ENCODE data around the gene KLHDC1. TPM values are rescaled to one million over a fixed set of nuclear protein-coding genes. Genes with fewer than 3 reads are reported as not detected.
"Not testable (repeated sequence)": the region's sequence is repeated elsewhere in the genome, so short reads cannot be mapped to it uniquely, and the experiment has no call there.

The KLHDC1 gene
- polyA plus RNA-seq, 1 donor from 2014 or later: 2.6 TPM

- Mint-ChIP-seq H3K4me3 (peak overlapping the region; percentile 85 to 91 (median 86)), H3K4me1 (peaks cover 11 to 21% (median 13%) of the 10 kb centered on the region in 3 donors), H3K27ac (peak overlapping the region in 2 of 3 donors; percentile 37 to 73)
- not testable (repeated sequence) for H3K36me3 Mint-ChIP-seq, H3K9me3 Mint-ChIP-seq, H3K27me3 Mint-ChIP-seq
Measured at GRCh38 chr14:49693735-49694124, 810 bp downstream of the KLHDC1 start.

- Mint-ChIP-seq H3K36me3 (peaks cover 5% of the 10 kb centered on the region), H3K27ac (no peak overlapping the region), H3K4me3 (no peak overlapping the region)
Measured at GRCh38 chr14:49702725-49703124, 9.8 kb downstream of the KLHDC1 start.

GRCh38 chr14:49703965-49704364, 11.0 kb downstream of the KLHDC1 start:
- Mint-ChIP-seq H3K36me3 (peaks cover 5% of the 10 kb centered on the region), H3K27ac (no peak overlapping the region), H3K4me1 (peaks cover 4 to 11% (median 8%) of the 10 kb centered on the region in 3 donors), H3K4me3 (no peak overlapping the region), H3K27me3 (no peaks in the 10 kb centered on the region), H3K9me3 (no peaks in the 10 kb centered on the region)

More at GRCh38 chr14:49702725-49703124, 9.8 kb downstream of the KLHDC1 start:
- Mint-ChIP-seq H3K4me1 (peaks cover 4 to 11% (median 8%) of the 10 kb centered on the region in 3 donors), H3K9me3 (no peaks in the 10 kb centered on the region), H3K27me3 (no peaks in the 10 kb centered on the region)

DNA sequence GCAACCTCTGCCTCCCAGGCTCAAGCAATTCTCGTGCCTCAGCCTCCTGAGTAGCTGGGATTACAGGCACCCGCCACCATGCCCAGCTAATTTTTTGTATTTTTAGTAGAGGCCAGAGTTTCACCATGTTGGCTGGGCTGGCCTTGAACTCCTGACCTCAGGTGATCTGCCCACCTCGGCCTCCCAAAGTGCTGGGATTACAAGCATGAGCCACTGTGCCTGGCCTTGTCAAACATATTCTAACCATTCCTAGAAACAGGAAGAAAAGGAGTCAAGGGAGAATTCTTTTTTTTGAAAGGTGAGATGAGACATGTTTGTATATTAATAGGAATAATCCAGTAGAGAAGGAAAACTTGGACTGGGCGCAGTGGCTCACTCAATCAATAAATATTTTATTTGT, 11.6 kb downstream of the KLHDC1 start:
- not testable (repeated sequence) for H3K27me3 Mint-ChIP-seq, H3K4me3 Mint-ChIP-seq, H3K4me1 Mint-ChIP-seq, H3K36me3 Mint-ChIP-seq, H3K27ac Mint-ChIP-seq, H3K9me3 Mint-ChIP-seq

GRCh38 chr14:49710993-49711392, 18.1 kb downstream of the KLHDC1 start:
- not testable (repeated sequence) for H3K4me3 Mint-ChIP-seq, H3K4me1 Mint-ChIP-seq, H3K27me3 Mint-ChIP-seq, H3K9me3 Mint-ChIP-seq
- H3K27ac Mint-ChIP-seq: peak overlapping the region in 1 of 3 donors; percentile 8
- H3K36me3 Mint-ChIP-seq: peaks cover 10% of the 10 kb centered on the region

DNA sequence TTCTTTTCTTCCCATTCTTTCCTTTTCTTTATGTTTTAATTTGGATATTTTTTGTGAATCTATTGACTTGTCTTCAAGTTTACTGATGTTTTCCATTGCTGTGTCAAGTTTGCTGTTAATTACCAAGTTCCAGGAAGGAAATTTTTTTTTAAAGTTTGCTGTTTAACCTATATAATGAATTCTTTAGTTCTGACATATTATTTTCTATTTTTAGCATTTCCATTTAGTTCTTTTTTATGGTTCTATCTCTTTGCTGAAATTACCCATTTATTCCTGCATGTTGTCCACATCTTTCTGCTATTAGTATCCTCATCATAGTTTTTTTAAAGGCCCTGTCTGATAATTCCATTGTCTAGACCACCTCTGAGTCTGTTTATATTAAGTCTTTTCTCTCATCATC, 27.8 kb downstream of the KLHDC1 start:
- Mint-ChIP-seq H3K9me3 (peaks cover 2 to 4% (median 3%) of the 10 kb centered on the region in 3 donors), H3K4me1 (no peaks in the 10 kb centered on the region), H3K4me3 (no peak overlapping the region), H3K27me3 (no peaks in the 10 kb centered on the region), H3K27ac (no peak overlapping the region), H3K36me3 (peaks cover 26% of the 10 kb centered on the region)

- H3K36me3 Mint-ChIP-seq: peaks cover 21% of the 10 kb centered on the region
- not testable (repeated sequence) for H3K27ac Mint-ChIP-seq, H3K27me3 Mint-ChIP-seq, H3K4me1 Mint-ChIP-seq, H3K9me3 Mint-ChIP-seq, H3K4me3 Mint-ChIP-seq
Measured at GRCh38 chr14:49721733-49722435, 29.0 kb downstream of the KLHDC1 start.

GRCh38 chr14:49727171-49727570, 34.3 kb downstream of the KLHDC1 start:
- Mint-ChIP-seq H3K27me3 (no peaks in the 10 kb centered on the region), H3K27ac (no peak overlapping the region), H3K4me3 (no peak overlapping the region), H3K4me1 (peaks cover 0 to 2% (median 0%) of the 10 kb centered on the region in 3 donors), H3K9me3 (no peaks in the 10 kb centered on the region), H3K36me3 (peaks cover 11% of the 10 kb centered on the region)

DNA sequence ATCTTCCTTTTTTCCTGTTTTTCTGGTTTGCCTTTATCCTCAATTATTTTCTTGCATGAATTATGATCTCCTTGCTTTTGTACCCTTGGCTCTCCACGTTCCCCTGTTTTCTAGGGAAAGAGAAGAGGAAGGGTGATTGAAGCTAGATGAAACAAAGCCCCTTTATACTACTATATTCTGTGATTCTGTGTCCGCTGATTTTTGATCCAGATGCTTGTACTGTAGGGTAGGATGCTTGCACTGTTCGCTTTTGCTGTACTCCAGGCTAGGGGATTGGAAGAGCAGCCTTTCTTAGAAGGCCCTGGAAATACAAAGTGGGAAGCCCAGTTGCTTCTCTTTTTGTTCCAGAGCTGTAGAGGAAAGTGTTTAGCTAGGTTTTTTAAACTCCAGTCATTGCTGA, 40.0 kb downstream of the KLHDC1 start:
- Mint-ChIP-seq H3K4me3 (no peak overlapping the region), H3K9me3 (no peaks in the 10 kb centered on the region), H3K36me3 (peaks cover 11% of the 10 kb centered on the region), H3K27me3 (no peaks in the 10 kb centered on the region), H3K27ac (no peak overlapping the region), H3K4me1 (peaks cover 0 to 2% (median 0%) of the 10 kb centered on the region in 3 donors)

- H3K4me3 Mint-ChIP-seq: no peak overlapping the region
- H3K4me1 Mint-ChIP-seq: peaks cover 0 to under 1% (median 0%) of the 10 kb centered on the region in 3 donors
- no peaks in the 10 kb centered on the region for H3K9me3 Mint-ChIP-seq
- H3K36me3 Mint-ChIP-seq: peaks cover 10% of the 10 kb centered on the region
- no peak overlapping the region for H3K27ac Mint-ChIP-seq
- no peaks in the 10 kb centered on the region for H3K27me3 Mint-ChIP-seq
Measured at GRCh38 chr14:49733836-49734235, 40.9 kb downstream of the KLHDC1 start.

DNA sequence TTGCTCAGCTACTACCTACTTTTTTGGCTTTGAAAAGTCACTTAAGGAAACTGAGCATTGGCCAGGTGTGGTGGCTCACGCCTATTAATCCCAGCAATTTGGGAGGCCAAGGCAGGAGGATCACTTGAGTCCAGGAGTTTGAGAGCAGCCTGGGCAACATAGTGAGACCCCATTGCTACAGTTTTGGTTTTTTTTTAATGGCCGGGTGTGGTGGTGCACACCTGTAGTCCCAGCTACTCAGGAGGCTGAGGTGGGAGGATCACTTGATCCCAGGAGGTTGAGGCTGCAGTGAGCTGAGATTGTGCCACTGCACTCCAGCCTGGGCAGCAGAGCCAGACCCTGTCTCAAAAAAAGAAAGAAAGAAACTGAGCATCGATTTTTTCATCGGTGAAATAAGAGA, 42.7 kb downstream of the KLHDC1 start:
- not testable (repeated sequence) for H3K4me1 Mint-ChIP-seq, H3K9me3 Mint-ChIP-seq, H3K27ac Mint-ChIP-seq, H3K36me3 Mint-ChIP-seq, H3K4me3 Mint-ChIP-seq, H3K27me3 Mint-ChIP-seq

- Mint-ChIP-seq H3K27me3 (no peaks in the 10 kb centered on the region), H3K36me3 (peaks cover 5% of the 10 kb centered on the region), H3K4me1 (no peaks in the 10 kb centered on the region), H3K27ac (peak overlapping the region in 1 of 3 donors; percentile 36), H3K9me3 (no peaks in the 10 kb centered on the region), H3K4me3 (no peak overlapping the region)
Measured at GRCh38 chr14:49745191-49745590, 52.3 kb downstream of the KLHDC1 start.

DNA sequence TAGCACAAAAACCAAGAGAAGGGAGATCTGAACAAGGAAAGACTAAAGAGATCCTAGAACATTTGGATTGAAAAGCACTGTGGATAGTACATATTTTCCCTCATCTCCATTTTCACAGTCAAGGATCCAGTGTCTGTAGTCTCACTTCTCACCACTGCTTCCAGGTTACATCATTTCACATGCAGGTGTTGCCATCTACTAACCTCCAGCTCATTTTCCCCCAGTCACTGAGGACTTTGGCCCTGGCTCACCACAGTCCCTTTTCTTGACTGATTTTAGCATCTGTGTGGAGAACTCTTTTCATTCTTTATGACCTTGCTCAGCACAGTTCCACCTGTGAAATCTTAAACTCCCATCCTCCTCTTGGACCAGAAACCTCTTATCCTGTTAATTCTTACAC, 53.6 kb downstream of the KLHDC1 start:
- H3K9me3 Mint-ChIP-seq, H3K27ac Mint-ChIP-seq: not testable (repeated sequence)

DNA sequence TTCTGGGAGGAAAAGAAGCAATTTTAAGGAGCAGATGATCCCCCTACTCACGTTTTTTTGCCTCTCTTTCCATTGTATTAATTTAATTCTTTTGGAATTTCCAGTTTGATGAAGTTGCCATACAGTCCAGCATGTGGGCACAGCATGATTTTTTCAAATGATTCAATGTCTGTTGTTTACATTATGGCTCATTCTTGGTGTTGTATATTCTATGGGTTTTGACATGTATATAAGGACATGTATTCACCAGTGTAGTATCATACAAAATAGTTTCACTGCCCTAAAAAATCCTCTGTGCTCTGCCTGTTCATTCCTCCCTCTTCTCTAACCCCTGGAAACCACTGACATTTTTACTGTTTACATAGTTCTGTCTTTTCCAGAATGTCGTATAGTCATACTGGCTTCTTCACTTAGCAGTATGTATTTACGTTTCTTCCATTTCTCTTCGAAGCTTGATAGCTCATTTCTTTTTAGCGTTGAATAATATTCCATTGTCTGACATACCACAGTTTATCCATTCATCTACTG, 61.7 kb downstream of the KLHDC1 start:
- peaks cover 3% of the 10 kb centered on the region for H3K36me3 Mint-ChIP-seq
- H3K4me3 Mint-ChIP-seq: no peak overlapping the region
- H3K27ac Mint-ChIP-seq: no peak overlapping the region
- H3K9me3 Mint-ChIP-seq: peaks cover 0 to 5% (median 0%) of the 10 kb centered on the region in 3 donors
- no peaks in the 10 kb centered on the region for H3K27me3 Mint-ChIP-seq
- H3K4me1 Mint-ChIP-seq: peaks cover 0 to 1% (median 0%) of the 10 kb centered on the region in 3 donors

More for the DNA sequence above, 53.6 kb downstream of the KLHDC1 start:
- H3K27me3 Mint-ChIP-seq, H3K36me3 Mint-ChIP-seq, H3K4me1 Mint-ChIP-seq, H3K4me3 Mint-ChIP-seq: not testable (repeated sequence)

DNA sequence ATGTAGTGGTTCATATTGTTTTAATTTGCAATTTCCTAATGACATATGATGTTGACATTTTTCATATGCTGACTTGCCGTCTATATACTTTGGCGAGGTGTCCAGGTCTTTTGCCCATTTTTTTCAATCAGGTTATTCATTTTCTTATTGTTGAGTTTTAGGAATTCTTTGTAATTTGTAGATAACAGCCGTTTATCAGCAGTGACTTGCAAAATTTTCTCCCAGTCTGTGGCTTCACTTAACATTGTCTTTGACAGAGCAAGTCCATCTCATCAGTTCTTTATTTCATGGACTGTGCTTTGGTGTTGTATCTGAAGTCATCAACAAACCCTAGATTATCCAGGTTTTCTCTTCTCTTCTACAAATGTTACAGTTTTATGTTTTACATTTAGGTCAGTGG, 62.5 kb downstream of the KLHDC1 start:
- Mint-ChIP-seq H3K4me3 (no peak overlapping the region), H3K36me3 (peaks cover 3% of the 10 kb centered on the region), H3K27me3 (no peaks in the 10 kb centered on the region), H3K27ac (peak overlapping the region in 1 of 3 donors; percentile 2), H3K4me1 (peaks cover 0 to 1% (median 0%) of the 10 kb centered on the region in 3 donors), H3K9me3 (peaks cover 0 to 5% (median 0%) of the 10 kb centered on the region in 3 donors)

Measured in IgD-negative memory B cell (primary cell).